NCI-H187 treated with DMSO at 0.1 percent for 48 hours (cell line): Measurements from ENCODE around the gene SSTR4.

Experiments used
- DNase-seq: peaks from one replicate; lab custom pipeline; 2025; lab: John Stamatoyannopoulos, UW

SSTR4 gene

GRCh38 chr20:23046431-23046830 is 11.3 kb downstream of the SSTR4 start:
- DNase-seq: no peak

- DNase-seq: no peak
These were observed 12.1 kb downstream of the SSTR4 start for GRCh38 chr20:23047001-23047737.

GRCh38 chr20:23047738-23048214 is 12.7 kb downstream of the SSTR4 start:
- no peak for DNase-seq

GRCh38 chr20:23048283-23049200 is 13.4 kb downstream of the SSTR4 start:
- DNase-seq: no peak

GRCh38 chr20:23049201-23050075 is 14.3 kb downstream of the SSTR4 start, which contains the start of gene THBD:
Gene THBD (minus strand): TSS chr20:23049672. CDS start chr20:23049504, 168 bp downstream.
- DNase-seq: no peak

GRCh38 chr20:23050076-23050838 is 15.1 kb downstream of the SSTR4 start:
- no peak for DNase-seq

GRCh38 chr20:23050847-23051627 is 15.9 kb downstream of the SSTR4 start:
- no peak for DNase-seq

- DNase-seq: no peak
These were observed 17.8 kb downstream of the SSTR4 start for GRCh38 chr20:23052904-23053303.

- DNase-seq: no peak
These were observed 23.1 kb downstream of the SSTR4 start for GRCh38 chr20:23058240-23058639.

GRCh38 chr20:23059001-23059400 is 23.9 kb downstream of the SSTR4 start:
- DNase-seq: no peak

GRCh38 chr20:23059846-23060245 is 24.7 kb downstream of the SSTR4 start:
- DNase-seq: no peak

GRCh38 chr20:23060629-23061028 is 25.5 kb downstream of the SSTR4 start:
- no peak for DNase-seq

- no peak for DNase-seq
These were observed 26.1 kb downstream of the SSTR4 start for GRCh38 chr20:23061262-23061661.

GRCh38 chr20:23061734-23062561 is 26.8 kb downstream of the SSTR4 start:
- DNase-seq: no peak

- DNase-seq: no peak
These were observed 27.5 kb downstream of the SSTR4 start for GRCh38 chr20:23062632-23063031.

- no peak for DNase-seq
These were observed 28.1 kb downstream of the SSTR4 start for GRCh38 chr20:23063168-23063567.

GRCh38 chr20:23063581-23063980 is 28.5 kb downstream of the SSTR4 start:
- DNase-seq: no peak

- DNase-seq: no peak
These were observed 30.4 kb downstream of the SSTR4 start for GRCh38 chr20:23065266-23066201.
